GM21423 (cell line): Measurements from ENCODE around the gene HLA-DOB.
A peak's percentile ranks its signal among the peaks of the same experiment; 100 is the strongest.

Experiments
- ATAC-seq: cut with Tn5 transposase; IDR thresholded peaks from one replicate; pipeline ENCODE4 v1.9.1; 2021; ENCODE audit warnings: mild to moderate bottlenecking, moderate library complexity; ENCODE audit not compliant: unreplicated experiment

The HLA-DOB gene

DNA sequence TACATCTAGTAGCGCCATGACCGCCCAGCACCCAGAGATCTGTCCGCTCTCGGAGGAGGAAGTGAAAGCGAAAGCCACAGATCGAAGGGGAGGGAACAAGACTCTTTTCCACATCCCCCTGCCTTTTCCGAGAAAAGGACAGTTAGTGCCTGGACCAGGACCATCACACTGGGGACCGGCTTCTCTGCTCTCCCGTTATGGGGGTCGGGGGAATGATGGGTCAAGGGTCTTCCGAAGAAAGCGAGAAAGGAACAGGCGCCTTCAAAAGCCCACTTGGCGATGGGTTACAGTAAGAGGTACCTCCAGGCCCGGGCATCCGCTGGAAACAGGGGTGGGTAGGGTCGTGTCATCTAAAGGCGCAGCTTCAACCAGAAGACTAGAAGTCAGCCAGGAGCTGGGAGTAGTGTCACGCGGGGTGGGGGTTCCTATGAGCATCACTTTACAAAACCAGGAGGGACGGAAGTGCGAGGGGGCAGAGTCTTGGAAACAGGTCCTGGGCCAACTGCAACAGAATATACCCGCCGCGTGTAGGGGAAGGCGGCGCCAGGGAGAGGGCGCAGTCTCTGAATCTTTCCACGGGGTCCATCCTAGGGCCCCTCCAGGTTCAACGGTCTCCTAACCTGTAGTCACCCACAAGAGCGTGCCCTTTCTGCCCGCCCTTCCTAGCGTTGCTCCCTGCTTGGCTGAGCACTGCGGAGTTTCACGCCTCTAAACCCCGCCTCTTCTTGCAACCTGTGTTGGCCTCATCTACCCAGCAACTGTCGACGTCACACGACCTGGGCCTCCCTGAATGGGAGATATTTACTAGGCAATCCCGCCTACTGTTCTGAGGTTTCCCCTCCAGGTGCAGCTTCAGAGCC lies 27.4 kb upstream of the HLA-DOB start, which contains the start of gene PSMB8:
TSS of gene PSMB8 (minus strand) at position 69 of the 860 bp plus-strand sequence. CDS start at position 18, 51 bp downstream.
- ATAC-seq = peak; percentile 72

DNA sequence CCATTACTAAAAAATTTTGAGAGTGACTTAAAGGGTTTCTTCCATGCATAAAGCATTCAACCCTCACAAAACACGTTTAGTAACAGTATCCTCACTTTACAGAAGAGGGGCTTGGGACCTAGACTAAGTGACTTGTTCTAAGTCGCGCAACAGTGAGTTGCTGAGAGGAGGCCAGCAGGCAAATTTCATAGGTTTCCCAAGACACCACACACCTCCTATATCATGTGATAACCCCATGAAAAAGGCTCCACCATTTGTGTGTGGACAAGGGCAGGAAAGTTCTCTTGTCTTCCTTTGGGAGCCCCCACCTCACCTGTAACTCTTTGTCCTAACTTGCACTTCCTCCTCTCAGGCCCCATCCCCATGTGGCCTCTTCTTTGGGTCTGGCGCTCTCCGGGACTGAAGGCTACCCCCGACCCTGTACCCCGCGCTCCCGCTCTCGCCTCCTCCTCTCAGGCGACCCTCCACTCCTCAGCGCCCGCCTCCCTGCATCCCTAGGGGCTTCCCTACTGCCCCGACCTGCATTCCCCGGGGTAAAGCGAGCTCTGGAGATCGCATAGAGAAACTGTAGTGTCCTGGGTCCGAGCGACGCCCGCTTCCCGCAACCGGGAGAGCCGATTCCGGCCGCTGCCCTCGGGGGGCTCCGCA lies 26.7 kb upstream of the HLA-DOB start:
- ATAC-seq = no peak

DNA sequence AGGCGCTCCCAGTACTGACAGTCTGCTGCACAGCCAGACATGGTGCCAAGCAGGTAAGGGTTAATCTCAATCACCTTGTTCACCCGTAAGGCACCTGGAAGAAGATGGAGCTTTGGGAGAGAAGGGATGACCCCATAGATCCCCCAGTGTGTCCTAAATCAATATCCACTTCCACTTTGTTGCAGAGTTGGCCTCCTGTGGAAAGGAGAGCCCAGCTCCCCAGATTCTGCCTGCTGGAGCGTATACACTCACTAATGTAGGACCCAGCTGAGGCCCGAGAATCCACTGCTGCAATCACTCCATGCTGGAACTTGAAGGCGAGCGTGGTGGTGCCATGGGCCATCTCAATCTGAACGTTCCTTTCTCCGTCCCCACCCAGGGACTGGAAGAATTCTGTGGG lies 25.9 kb upstream of the HLA-DOB start:
- ATAC-seq = no peak

DNA sequence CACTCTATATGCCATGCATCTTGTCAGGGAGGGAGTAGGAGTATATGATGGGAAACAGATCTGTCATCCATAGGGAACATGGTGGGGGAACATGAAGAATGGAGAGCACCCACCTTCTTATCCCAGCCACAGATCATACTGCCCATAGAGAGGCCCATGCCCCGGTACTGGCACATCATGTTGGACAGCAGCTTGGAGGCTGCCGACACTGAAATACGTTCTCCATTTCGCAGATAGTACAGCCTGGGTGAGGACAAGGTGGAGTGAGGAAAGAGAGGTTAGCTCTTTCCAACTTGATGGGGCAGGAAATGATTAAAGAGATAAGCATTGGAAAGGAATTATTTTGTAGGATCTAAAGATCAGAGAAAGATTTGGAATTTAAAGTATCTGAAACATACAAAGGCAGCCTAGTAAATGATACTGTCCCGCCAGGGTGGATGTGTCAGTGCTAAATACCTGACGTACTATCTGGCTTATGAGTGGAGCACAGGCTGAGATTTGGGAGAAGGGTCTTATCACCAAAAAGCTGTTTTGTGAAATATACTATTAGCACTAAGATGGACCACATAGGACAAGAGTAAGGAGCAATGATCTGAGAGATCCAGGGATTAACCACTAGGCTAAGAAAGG lies 25.3 kb upstream of the HLA-DOB start:
- ATAC-seq = no peak

DNA sequence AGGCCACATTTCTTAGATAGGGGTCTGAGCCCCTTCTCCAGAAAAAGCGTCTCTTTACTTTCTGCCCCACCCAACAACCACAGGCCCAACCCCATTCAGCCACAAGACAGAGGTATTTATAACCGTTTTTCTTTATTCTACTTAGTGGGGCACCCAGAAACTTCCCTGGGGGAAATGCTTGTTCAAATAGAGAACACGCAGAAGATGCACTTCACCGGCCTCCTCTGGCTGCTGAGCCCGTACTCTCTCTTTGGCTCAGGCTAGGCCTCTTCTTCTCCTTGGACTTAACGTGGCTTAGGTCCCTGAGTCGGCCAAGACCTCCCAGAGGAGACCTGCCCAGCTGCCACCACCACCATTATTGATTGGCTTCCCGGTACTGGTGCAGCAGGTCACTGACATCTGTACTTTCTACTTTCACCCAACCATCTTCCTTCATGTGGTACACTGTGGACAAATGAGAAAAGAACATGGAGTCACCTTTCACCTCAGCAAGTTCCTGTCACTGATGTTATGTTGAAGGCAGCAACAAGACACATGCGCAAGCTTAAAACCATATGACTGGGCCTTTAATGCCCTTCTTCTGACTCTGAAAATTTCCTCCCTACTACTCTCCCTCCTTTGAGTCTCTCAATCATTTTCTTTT lies 23.9 kb upstream of the HLA-DOB start:
- ATAC-seq = no peak

DNA sequence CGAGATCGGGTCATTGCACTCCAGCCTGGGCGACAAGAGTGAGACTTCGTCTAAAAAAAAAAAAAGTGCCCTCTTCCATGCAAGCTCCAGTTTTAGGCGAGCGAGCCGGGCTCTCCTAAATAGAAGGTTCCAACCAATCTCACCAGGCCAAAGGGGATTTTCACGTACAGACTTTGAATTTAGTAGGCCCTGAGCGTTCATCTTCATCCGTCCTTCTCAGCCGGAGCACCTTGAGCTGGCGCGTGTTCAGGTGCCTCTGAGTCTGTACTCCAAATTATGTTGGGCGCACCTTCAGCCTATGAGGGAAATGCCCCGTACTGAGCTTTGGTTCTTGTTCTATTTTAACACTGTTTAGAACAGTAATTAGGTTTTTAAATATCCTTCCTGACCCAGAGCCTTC lies 22.6 kb upstream of the HLA-DOB start:
- ATAC-seq = no peak

DNA sequence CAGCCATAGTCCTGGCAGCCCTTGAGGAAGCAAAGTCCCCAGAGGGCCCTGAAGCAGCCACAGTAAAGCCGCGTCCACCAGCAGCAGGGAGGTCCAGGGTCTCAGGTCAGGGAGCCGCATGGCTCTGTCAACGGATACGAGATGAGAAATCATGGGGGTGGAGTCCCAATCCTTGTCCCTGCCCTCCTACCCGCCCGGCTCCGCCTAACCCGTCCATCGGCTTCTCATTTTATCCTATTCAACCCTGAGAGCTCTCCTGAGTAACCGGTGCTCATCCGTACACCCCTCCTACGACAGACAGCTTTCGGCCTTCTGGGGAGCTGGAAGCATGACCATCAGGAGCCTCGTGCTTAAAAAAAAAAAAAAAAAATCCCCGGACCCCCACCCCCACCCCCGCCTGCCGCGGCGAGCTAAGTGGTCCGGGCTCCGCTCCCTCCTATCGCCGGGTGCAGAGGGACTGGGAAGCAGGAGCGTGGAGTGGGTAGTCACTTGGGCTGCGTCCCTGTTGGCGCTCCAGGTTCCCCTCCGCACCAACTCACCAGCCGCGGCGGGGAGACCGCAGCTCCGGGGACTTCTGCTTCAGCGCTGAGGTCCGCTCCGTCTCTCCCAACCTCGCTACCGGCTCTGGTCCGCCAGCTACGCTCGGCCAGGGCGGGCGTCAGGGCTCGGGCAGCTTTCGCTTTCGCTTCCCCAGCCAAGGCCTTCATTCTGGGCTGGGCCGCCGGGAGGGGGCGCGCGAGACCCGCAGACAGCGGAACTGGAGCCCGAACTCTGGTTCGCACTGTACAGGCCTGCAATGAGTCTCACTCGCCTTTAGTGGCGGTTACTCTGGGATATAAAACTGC lies 21.5 kb upstream of the HLA-DOB start, which contains the start of gene TAP2:
TSS of gene TAP2 (minus strand) at position 626 of the 845 bp plus-strand sequence. CDS start at position 120, 506 bp downstream.
- peak; percentile 64 for ATAC-seq

DNA sequence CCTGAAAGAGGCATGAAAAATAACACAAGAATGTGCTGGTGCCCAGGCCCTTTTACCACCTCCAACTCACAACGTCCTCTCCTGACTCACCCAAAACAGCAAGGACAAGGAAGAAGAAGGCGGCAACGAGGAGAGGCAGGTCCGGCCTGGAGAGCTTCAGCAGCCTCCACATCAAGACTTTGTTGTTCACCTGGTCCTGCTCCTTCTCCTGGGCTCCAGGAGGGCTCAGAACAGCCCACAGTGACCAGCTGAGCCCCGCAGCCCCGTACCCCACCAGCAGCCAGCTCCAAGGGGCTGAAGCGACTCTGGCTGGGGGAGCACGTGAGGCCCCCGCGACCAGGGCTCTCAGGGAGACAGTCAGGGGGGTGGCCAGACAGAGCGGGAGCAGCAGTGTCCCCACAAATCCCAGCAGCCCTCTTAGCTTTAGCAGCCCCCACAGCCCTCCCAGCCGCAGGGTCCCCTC lies 20.9 kb upstream of the HLA-DOB start:
- ATAC-seq = no peak

DNA sequence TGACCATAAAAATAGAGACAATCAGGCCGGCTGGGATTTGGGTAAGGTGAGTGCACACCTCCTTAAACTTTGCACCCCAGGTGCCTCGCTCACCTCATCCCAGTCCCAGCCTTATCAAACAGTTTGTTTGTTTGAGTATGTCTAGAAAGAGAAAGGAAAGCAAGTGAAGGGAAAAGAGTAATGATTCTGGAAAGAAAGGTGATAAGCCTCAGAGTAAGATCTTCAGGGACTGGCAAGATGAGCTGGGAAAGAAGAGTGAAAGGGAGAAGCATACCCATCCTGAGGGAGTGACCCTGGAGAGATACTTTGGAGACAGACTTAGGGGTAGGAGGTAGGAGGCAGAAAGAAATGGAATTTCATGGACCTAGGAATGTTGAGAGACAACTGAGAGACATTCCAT lies 20.1 kb upstream of the HLA-DOB start:
- ATAC-seq = no peak

DNA sequence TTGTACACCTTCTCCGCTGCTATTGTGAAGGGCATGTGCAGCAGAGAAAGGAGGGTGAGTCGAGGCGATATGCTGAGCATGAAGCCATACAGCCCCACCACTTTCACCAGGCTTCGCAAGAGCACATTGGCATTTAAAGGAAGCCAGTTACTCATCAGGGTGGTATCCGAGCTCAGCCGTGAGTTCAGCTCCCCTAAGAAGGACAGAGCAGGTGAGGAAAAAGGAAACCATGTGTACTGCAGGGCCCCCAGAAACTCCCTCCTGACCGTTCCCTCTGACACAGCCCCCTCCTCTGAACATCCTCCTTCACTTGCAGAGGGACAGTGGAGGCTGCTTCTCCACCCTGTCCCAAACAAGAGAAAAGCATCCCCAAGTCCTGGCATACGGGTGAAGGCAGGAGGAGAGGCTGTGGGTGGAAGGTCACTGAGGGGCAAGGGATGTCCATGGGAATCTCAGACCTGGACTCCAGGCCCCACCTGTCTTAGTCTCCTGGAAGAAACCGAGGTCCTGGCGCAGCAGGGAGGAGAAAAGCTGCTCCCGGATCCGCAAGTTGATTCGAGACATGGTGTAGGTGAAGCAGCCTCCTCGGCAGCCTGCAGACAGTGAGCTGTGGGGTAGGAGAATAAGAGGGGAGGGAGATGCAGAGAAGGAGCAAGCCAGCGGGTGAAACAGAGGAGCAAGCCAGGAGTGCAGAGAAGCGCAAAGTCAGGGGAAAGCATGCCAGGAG lies 18.5 kb upstream of the HLA-DOB start:
- ATAC-seq = no peak

DNA sequence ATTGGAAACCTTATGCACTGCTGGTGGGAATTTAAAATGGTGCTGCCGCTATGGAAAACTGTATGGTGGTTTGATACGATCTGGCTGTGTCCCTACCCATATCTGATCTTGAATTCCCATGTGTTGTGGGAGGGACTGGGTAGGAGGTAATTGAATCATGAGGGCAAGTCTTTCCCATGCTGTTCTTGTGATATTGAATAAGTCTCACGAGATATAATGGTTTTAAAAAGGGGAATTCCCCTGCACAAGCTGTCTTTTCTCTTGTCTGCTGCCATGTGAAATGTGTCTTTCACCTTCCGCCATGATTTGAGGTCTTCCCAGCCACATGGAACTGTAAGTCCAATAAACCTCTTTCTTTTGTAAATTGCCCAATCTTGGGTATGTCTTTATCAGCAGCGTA lies 16.9 kb upstream of the HLA-DOB start:
- no peak for ATAC-seq

DNA sequence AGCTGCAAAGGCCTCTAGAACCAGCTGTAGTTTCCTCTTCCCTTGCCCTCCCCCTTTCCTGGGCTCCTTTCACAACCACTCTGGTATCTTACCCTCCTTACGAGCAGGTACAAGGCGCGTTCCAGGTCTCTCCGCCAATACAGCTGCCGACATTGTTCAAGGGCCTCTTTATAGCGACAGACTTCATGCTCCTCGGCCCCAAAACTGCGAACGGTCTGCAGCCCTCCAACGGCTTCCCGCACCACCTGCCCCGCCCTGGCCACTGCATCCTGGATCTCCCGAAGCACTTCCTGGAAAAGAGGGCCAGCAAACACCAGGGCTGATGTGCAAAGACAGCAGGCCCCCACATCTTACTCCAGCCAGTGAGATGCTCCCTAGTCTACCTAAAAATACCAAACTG lies 15.7 kb upstream of the HLA-DOB start:
- ATAC-seq = no peak

DNA sequence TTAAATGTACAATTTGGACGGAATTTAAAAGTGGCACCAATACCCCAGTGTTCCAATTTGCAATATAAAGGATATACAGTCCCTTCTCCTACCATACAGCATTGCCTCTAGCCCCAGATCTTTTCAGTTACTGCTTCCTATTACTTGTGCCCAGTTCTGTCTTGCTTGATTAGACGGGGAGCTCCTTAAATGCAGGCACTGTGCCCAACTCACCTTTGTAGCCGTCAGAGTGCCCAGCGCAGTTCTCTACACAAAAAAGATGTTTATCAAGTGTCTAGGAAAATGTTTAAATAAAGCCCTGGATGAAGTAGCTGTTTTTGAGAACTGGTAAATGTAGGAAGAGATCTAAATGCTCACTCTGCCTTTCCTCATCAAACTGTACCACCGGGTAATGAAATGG lies 14.1 kb upstream of the HLA-DOB start:
- ATAC-seq = no peak

DNA sequence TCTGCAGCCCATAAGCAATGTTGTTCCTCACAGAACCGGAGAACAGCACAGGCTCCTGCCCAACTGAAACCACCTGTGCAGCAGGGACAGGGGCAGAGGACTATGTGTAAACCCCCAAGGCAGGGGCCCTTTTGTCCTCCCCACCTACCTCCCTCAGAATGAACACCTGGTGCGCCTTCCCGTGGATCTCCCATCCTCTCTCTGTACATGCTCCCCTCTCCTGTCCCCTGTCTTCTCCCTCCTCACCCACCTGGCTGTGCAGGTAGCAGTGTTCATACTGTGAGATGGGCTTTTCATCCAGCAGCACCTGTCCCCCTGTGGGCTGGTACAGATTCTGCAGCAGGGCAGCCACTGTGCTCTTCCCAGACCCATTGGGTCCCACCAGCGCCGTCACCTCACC lies 13.2 kb upstream of the HLA-DOB start:
- no peak for ATAC-seq

DNA sequence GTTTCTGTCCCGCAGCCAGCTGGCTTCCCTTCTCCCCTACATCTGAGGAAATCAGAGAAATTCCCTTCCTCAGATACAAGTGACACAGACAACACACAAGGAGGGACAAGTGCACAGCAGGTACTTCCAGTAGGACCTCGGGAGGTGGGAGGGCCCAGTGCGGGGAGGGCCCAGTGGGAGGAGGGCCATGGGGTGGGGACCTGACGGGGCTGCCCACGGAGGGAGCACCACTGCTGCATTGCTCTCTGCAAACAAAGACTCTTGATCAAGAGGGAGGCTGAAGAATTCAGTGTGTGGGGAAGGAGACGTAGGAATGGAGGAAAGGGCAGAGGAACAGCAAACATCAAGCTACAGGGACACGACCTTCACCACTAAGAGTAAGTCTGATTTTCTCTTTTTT lies 12.7 kb upstream of the HLA-DOB start:
- no peak for ATAC-seq

DNA sequence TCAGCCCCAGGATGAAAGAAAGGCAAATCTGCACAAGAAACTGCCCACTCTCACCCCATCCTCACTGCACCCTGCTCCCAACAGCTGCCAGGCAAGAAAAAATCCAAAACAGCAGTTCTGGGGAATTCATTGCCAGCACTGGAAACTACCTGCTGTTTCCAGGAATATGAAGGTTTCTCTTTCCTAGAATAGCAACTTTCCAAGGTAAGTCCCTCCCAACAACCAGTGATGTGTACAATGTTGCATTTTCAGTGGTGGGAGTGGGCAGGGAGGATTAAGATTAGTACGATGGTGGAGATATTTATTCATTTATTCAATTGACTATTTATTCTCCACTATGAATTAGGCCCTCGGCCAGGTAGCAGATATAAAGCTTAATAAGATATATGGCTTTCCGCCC lies 10.2 kb upstream of the HLA-DOB start:
- ATAC-seq = no peak

DNA sequence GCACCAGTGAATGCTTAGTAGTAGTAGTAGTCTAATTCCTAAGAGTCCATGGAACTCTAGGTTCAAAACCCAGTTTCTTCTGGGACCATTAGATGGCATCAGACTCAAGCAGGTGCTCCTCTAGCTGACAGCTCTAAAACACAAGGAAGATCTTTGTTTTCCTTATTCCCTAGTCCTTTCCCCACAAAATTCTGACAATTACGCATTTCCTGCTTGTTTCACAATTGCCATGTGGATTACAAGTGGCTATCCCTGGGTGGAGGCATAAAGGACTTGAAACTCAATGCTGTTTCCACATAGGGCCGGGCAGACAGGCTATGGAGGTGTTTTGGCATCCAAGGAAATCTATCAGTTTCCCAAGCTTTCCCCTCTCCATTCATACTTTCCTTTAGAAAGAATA lies 9.2 kb upstream of the HLA-DOB start:
- no peak for ATAC-seq

DNA sequence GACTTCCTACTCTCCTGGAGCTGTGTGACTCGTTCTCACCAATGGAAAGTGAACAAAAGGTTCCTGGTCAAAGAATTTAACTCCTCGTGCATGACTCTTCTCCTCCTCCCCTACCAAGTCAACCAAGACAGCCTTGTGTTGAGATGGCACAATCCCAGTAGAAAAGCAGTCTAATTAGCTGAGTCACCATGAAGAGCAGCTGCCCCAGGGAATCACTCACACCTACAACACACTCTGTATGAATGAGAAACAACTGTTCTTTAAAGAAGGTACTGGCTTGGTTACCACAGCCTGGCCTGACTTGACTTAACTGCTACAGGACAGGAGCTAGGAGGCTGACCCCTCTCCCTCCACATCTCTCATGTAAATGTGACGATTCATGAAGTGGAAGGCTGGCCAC lies 2.9 kb upstream of the HLA-DOB start:
- no peak for ATAC-seq

DNA sequence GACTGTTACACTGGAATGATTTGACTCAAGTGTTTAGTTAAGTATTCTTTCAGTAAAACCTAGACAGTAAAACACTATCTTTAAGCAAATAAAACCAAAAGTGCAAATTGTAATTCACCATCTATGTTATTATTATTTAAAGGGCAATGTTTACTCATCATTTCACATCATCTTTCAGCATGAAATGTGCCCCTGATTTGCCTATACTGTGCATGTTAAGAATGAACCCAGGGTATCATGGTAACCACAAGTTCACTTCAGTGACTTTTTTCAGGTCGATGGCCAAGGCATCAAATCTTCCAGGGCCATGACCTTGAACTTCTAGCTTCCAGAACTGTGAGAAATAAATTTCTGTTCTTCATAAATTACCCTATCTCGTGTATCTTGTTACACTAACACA lies 2.1 kb upstream of the HLA-DOB start:
- ATAC-seq = no peak

DNA sequence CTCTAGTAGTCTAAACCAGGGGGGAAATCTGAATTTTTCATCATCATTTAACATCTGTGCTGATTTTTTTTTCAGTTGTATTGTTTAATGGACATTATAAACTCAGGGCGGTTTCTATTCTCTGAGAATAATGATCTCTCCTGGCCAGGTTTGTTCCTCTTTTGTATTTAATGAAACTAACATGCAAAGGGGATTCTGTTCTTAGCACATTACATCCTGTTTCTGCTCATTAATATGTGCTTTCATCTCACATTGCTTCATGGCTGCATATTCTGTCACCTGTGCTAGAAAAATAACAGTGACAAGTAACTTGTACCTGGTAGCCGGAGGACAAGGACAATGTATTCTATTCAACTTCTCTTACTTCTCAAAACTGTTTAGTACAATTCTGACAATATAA lies 806 bp downstream of the HLA-DOB start:
- ATAC-seq = peak; percentile 62
